ENCODE results near the gene PKD2L1. TPM values are rescaled to one million over a fixed set of nuclear protein-coding genes. Genes with fewer than 3 reads are reported as not detected.
A peak's percentile ranks its signal among the peaks of the same experiment; 100 is the strongest.

Gene PKD2L1
- total and polyA plus RNA-seq, 9 of the 15 experiments (the other 6 are each of a cell fraction or from before 2014, with no cell fraction given), result not detected

- peak in 1 of 2 experiments; percentile 12; a peak in 1 of 4 replicates for TF ChIP-seq MAZ (CRISPR knock-in tag; conservative IDR thresholded peaks at IDR 0.05 in 1 of 2, IDR thresholded peaks at IDR 0.05 in 1 of 2)
- no peak for TF ChIP-seq THRA (IDR thresholded peaks at IDR 0.05)
- no peak for TF ChIP-seq HOXB6 (CRISPR knock-in tag; IDR thresholded peaks at IDR 0.05; ENCODE audit: borderline replicate concordance)
- no peak for TF ChIP-seq PRMT5 (CRISPR knock-in tag; IDR thresholded peaks at IDR 0.05)
- TF ChIP-seq TRIM25 (IDR thresholded peaks at IDR 0.05; ENCODE audit: borderline replicate concordance), result no peak
- no peak for TF ChIP-seq ZFP1 (CRISPR knock-in tag; IDR thresholded peaks at IDR 0.05)
- TF ChIP-seq STAT5A (IDR thresholded peaks at IDR 0.05; ENCODE audit: borderline replicate concordance, low read length), result peak; percentile 20; the same call in 1 of the 2 replicates
- TF ChIP-seq JUN (IDR thresholded peaks at IDR 0.05; ENCODE audit: borderline replicate concordance, low read depth, low read length), result peak; percentile 51; the same call in 1 of the 2 replicates
- peak; percentile 41; the same call in 1 of the 2 replicates for TF ChIP-seq JUN (CRISPR knock-in tag; IDR thresholded peaks at IDR 0.05; ENCODE audit: borderline replicate concordance)
- peak; percentile 3 for TF ChIP-seq AFF4 (CRISPR knock-in tag; IDR thresholded peaks at IDR 0.05)
- no peak for TF ChIP-seq E2F8 (IDR thresholded peaks at IDR 0.05; ENCODE audit: low read depth, partially characterized antibody)
- peak; percentile 88 for TF ChIP-seq TBP (optimal IDR thresholded peaks at IDR 0.05; ENCODE audit: low read depth, low read length)
- no peak for TF ChIP-seq THAP7 (CRISPR knock-in tag; IDR thresholded peaks at IDR 0.05)
- peak; percentile 94 for TF ChIP-seq RBFOX2 (IDR thresholded peaks at IDR 0.05; ENCODE audit: low read depth, low read length)
Measured at GRCh38 chr10:100373298-100374199, 43.5 kb upstream of the PKD2L1 start (continued).
